H9 (cell line): Measurements from ENCODE around the gene HIGD1B. TPM values are rescaled to one million over a fixed set of nuclear protein-coding genes. Genes with fewer than 3 reads are reported as not detected.
A peak's percentile ranks its signal among the peaks of the same experiment; 100 is the strongest.

Experiments
- DNase-seq: peaks from one replicate; pipeline ENCODE4 v3.0.0-alpha.2; 2017
- H2AFZ ChIP-seq: one replicate; pipeline ENCODE4 v1.6.1; 2013; ENCODE audit warnings: mild to moderate bottlenecking, low read length, control low read depth, moderate library complexity
- H2AK5ac ChIP-seq: 2 replicates; pipeline ENCODE4 v1.6.1; 2013; ENCODE audit warnings: low read length, control low read depth, mixed read lengths; ENCODE audit not compliant: insufficient read length
- H2BK120ac ChIP-seq: one replicate; pipeline ENCODE4 v1.6.1; 2013; ENCODE audit warnings: low read depth, mild to moderate bottlenecking, low read length, control low read depth, inconsistent platforms; ENCODE audit not compliant: poor library complexity, severe bottlenecking
- H2BK12ac ChIP-seq: 2 replicates; pipeline ENCODE4 v1.6.1; 2013; ENCODE audit warnings: low read length, control low read depth, mixed read lengths, low read depth; ENCODE audit not compliant: insufficient read length
- H2BK15ac ChIP-seq: 2 replicates; pipeline ENCODE4 v1.6.1; 2013; ENCODE audit warnings: low read depth, low read length, control low read depth
- H2BK20ac ChIP-seq: one replicate; pipeline ENCODE4 v1.6.1; 2013; ENCODE audit warnings: low read depth, mild to moderate bottlenecking, low read length, control low read depth, inconsistent platforms; ENCODE audit not compliant: poor library complexity, severe bottlenecking
- H2BK5ac ChIP-seq: 2 replicates; pipeline ENCODE4 v1.6.1; 2013; ENCODE audit warnings: low read length, control low read depth, mixed read lengths; ENCODE audit not compliant: insufficient read length
- H3K14ac ChIP-seq: 2 replicates; pipeline ENCODE4 v1.6.1; 2013; ENCODE audit warnings: low read length, control low read depth; ENCODE audit not compliant: insufficient read depth
- H3K18ac ChIP-seq: 2 replicates; pipeline ENCODE4 v1.6.1; 2013; ENCODE audit warnings: low read depth, mild to moderate bottlenecking, mixed read lengths, low read length, control low read depth; ENCODE audit not compliant: insufficient read length
- H3K23ac ChIP-seq: 2 replicates; pipeline ENCODE4 v1.6.1; 2013; ENCODE audit warnings: low read length, control low read depth, mixed read lengths, low read depth; ENCODE audit not compliant: insufficient read length
- H3K23me2 ChIP-seq: 2 replicates; pipeline ENCODE4 v1.6.1; 2013; ENCODE audit warnings: low read depth, mild to moderate bottlenecking, mixed read lengths, low read length, control low read depth; ENCODE audit not compliant: insufficient read length, poor library complexity, severe bottlenecking
- H3K27ac ChIP-seq: 2 replicates; pipeline ENCODE4 v1.5.1; 2013; ENCODE audit warnings: low read length, control low read depth, mixed read lengths, low read depth; ENCODE audit not compliant: insufficient read length
- H3K27me3 ChIP-seq: 2 replicates; pipeline ENCODE4 v1.6.1; 2013; ENCODE audit warnings: low read length, control low read depth, inconsistent platforms; ENCODE audit not compliant: insufficient read depth
- H3K4ac ChIP-seq: 2 replicates; pipeline ENCODE4 v1.6.1; 2013; ENCODE audit warnings: low read depth, mild to moderate bottlenecking, control low read depth, inconsistent platforms, low read length, moderate library complexity
- H3K4me1 ChIP-seq: 2 replicates; pipeline ENCODE4 v1.6.1; 2013; ENCODE audit warnings: low read length, control low read depth, inconsistent platforms; ENCODE audit not compliant: insufficient read depth
- H3K4me2 ChIP-seq: 2 replicates; pipeline ENCODE4 v1.6.1; 2013; ENCODE audit warnings: low read length, control low read depth, mixed read lengths; ENCODE audit not compliant: insufficient read length, insufficient read depth
- H3K56ac ChIP-seq: 2 replicates; pipeline ENCODE4 v1.6.1; 2013; ENCODE audit warnings: low read depth, mild to moderate bottlenecking, mixed read lengths, low read length, control low read depth; ENCODE audit not compliant: insufficient read length
- H3K79me1 ChIP-seq: 2 replicates; pipeline ENCODE4 v1.6.1; 2013; ENCODE audit warnings: low read depth, mild to moderate bottlenecking, moderate library complexity, low read length, control low read depth, inconsistent platforms; ENCODE audit not compliant: insufficient read depth, poor library complexity, severe bottlenecking
- H3K79me2 ChIP-seq: 2 replicates; pipeline ENCODE4 v1.6.1; 2013; ENCODE audit warnings: low read length, control low read depth, inconsistent platforms; ENCODE audit not compliant: insufficient read depth
- H3K9ac ChIP-seq: 2 replicates; pipeline ENCODE4 v1.6.1; 2013; ENCODE audit warnings: low read length, control low read depth, mixed read lengths; ENCODE audit not compliant: insufficient read length; ENCODE audit errors: extremely low read depth
- H3K9me3 ChIP-seq: one replicate; pipeline ENCODE4 v1.6.1; 2013; ENCODE audit warnings: low read depth, low read length, inconsistent platforms; ENCODE audit not compliant: control insufficient read depth
- H3T11ph ChIP-seq: one replicate; pipeline ENCODE4 v1.6.1; 2013; ENCODE audit warnings: mild to moderate bottlenecking, low read length, control low read depth, inconsistent platforms
- H4K20me1 ChIP-seq: one replicate; pipeline ENCODE4 v1.6.1; 2013; ENCODE audit not compliant: control insufficient read depth, insufficient read length, insufficient read depth
- H4K5ac ChIP-seq: 2 replicates; pipeline ENCODE4 v1.6.1; 2013; ENCODE audit warnings: low read depth, mild to moderate bottlenecking, mixed read lengths, low read length, control low read depth; ENCODE audit not compliant: insufficient read length
- H4K8ac ChIP-seq: replicated peaks from 2 replicates; pipeline ENCODE4 v1.6.1; 2013; ENCODE audit warnings: low read length, control low read depth, mixed read lengths, low read depth; ENCODE audit not compliant: insufficient read length
- H4K91ac ChIP-seq: 2 replicates; pipeline ENCODE4 v1.6.1; 2013; ENCODE audit warnings: low read depth, mild to moderate bottlenecking, moderate library complexity, mixed read lengths, low read length, control low read depth; ENCODE audit not compliant: insufficient read length
- H3K27ac Mint-ChIP-seq, 3 experiments: 2 replicates in 2 of 3; 3 replicates in 1 of 3; pipeline ENCODE4 v1.8.0; 2020 to 2021; ENCODE audit warnings: mixed read lengths in 3 of 3, mild to moderate bottlenecking in 1 of 3, moderate library complexity in 1 of 3
- H3K27me3 Mint-ChIP-seq: 2 replicates; pipeline ENCODE4 v1.8.0; 2021; ENCODE audit warnings: low read depth, mild to moderate bottlenecking, moderate library complexity, mixed read lengths
- H3K36me3 Mint-ChIP-seq, 3 experiments: 2 replicates in 2 of 3; 3 replicates in 1 of 3; pipeline ENCODE4 v1.8.0; 2020 to 2021; ENCODE audit warnings: low read depth in 3 of 3, mixed read lengths in 3 of 3; ENCODE audit not compliant: insufficient read depth in 1 of 3
- H3K4me1 Mint-ChIP-seq, 2 experiments: 2 replicates each; pipeline ENCODE4 v1.8.0; 2020; ENCODE audit warnings: mixed read lengths in 2 of 2
- H3K4me3 Mint-ChIP-seq, 2 experiments: 2 replicates in 1 of 2; 3 replicates in 1 of 2; pipeline ENCODE4 v1.8.0; 2020 to 2021; ENCODE audit warnings: mild to moderate bottlenecking in 2 of 2, mixed read lengths in 2 of 2, moderate library complexity in 1 of 2
- H3K9me3 Mint-ChIP-seq, 2 experiments: 2 replicates in 1 of 2; 3 replicates in 1 of 2; pipeline ENCODE4 v1.8.0; 2020; ENCODE audit warnings: mild to moderate bottlenecking in 2 of 2, mixed read lengths in 2 of 2, moderate library complexity in 1 of 2
- CTCF ChIP-seq: fragments of 200-600 bp; sonication (generic); conservative IDR thresholded peaks from 3 replicates; pipeline ENCODE4 v1.8.0; 2021; ENCODE audit warnings: antibody characterized with exemption, mild to moderate bottlenecking
- whole genome bisulfite sequencing: extraction: QIAGEN DNeasy Blood & Tissue Kit; methylation state at CpG from one replicate; pipeline ENCODE4 v1.1.7; 2013; ENCODE audit warnings: missing lambda C conversion rate, low lambda C conversion rate, mixed read lengths; ENCODE audit not compliant: insufficient read length; ENCODE audit errors: extremely low coverage; 5-methylcytosine and 5-hydroxymethylcytosine counted together
- total RNA-seq: library from RNA; stranded (reverse); gene quantifications from 2 replicates; pipeline ENCODE4 v1.2.1, GENCODE V29; 2021

Gene HIGD1B
- total RNA-seq, 1 experiment from 2014 or later = not detected

- Mint-ChIP-seq H3K27me3 (peaks cover 3% of the 10 kb centered on the region), H3K36me3 (peaks cover 0 to 8% (median 0%) of the 10 kb centered on the region in 3 experiments; a peak in 2 of 7 replicates), H3K9me3 (peaks cover 0 to 7% of the 10 kb centered on the region in 2 experiments; a peak in 3 of 5 replicates), H3K4me3 (peak overlapping the region; percentile 84 to 97), H3K4me1 (peaks cover 27 to 42% of the 10 kb centered on the region in 2 experiments), H3K27ac (peak overlapping the region in 1 of 3 experiments; percentile 100; a peak in 3 of 7 replicates)
- Histone ChIP-seq H3K79me2 (peaks cover 23% of the 10 kb centered on the region; the same call in 1 of the 2 replicates), H3K23me2 (peaks cover 8% of the 10 kb centered on the region), H2BK20ac (no peak overlapping the region), H3K56ac (no peak overlapping the region), H3T11ph (no peak overlapping the region), H3K27ac (peak overlapping the region; percentile 84), H4K91ac (no peak overlapping the region), H3K4me1 (no peaks in the 10 kb centered on the region; the same call in 1 of the 2 replicates), H3K18ac (no peak overlapping the region), H3K14ac (no peak overlapping the region), H4K20me1 (no peaks in the 10 kb centered on the region), H3K4me2 (peak overlapping the region; percentile 68), H3K4ac (no peak overlapping the region), H2AK5ac (peak overlapping the region; percentile 86), H3K9ac (peak overlapping the region; percentile 49), H2BK120ac (no peak overlapping the region), H4K8ac (no peak overlapping the region), H4K5ac (no peak overlapping the region), H3K27me3 (no peaks in the 10 kb centered on the region), H3K79me1 (no peaks in the 10 kb centered on the region), H3K23ac (no peak overlapping the region), H2BK12ac (no peak overlapping the region), H2BK5ac (no peak overlapping the region), H2AFZ (no peak overlapping the region), H2BK15ac (no peak overlapping the region), H3K9me3 (no peaks in the 10 kb centered on the region)
- no peak for TF ChIP-seq CTCF
- no CpG with 5 or more reads among the region's 12 CpGs for WGBS
- DNase-seq = no peak
These were observed 16.3 kb upstream of the HIGD1B start for GRCh38 chr17:44831371-44831770.
